Measurements from ENCODE around the gene TMED4. TPM values are rescaled to one million over a fixed set of nuclear protein-coding genes. Genes with fewer than 3 reads are reported as not detected.
A peak's percentile ranks its signal among the peaks of the same experiment; 100 is the strongest.

Gene TMED4
- polyA plus RNA-seq, 3 donors = 45.7 to 76.7 (median 49.0) TPM

GRCh38 chr7:44621750-44622103 is 39.7 kb upstream of the TMED4 start:
- H3K4me1 ChIP-seq (ENCODE audit: control insufficient read depth in 1 of 2, insufficient read depth in 2 of 2, low read length in 2 of 2) = peaks cover 35 to 67% of the 10 kb centered on the region in 2 donors
- no peak overlapping the region for H2AFZ ChIP-seq (ENCODE audit: insufficient read depth, low read depth, low read length, poor library complexity, severe bottlenecking)
- peaks cover 0 to 4% (median 0%) of the 10 kb centered on the region in 3 donors for H3K27me3 Mint-ChIP-seq (ENCODE audit: low read depth in 3 of 3)
- peak overlapping the region in 1 of 2 donors; percentile 83 for H3K4me3 Mint-ChIP-seq
- H3K4me2 ChIP-seq (replicated peaks; ENCODE audit: extremely low read depth, low read length, poor library complexity, severe bottlenecking) = peak overlapping the region; percentile 6
- intact Hi-C loops (cut with micrococcal nuclease) = no loop called here
- peak overlapping the region; percentile 97 to 100 (median 99) for H3K27ac Mint-ChIP-seq
- TF ChIP-seq CTCF (IDR thresholded peaks at IDR 0.05) = no peak
- WGBS (ENCODE audit: insufficient coverage) = 100% methylated on average over 2 of the region's 5 CpGs
- peak overlapping the region; percentile 97 to 98 for H3K27ac ChIP-seq (ENCODE audit: low read depth in 1 of 2, low read length in 2 of 2)
- peaks cover 61 to 63% of the 10 kb centered on the region in 2 donors for H3K36me3 Mint-ChIP-seq
- DNase-seq = no peak
- peak overlapping the region in 1 of 3 experiments; percentile 8 for H3K4me3 ChIP-seq (replicated peaks in 1 of 3; ENCODE audit: low read depth in 2 of 3, low read length in 3 of 3)
- peaks cover 97% of the 10 kb centered on the region for H3K79me2 ChIP-seq (ENCODE audit: insufficient read depth, low read length)
- H3K4me1 Mint-ChIP-seq = peaks cover 64% of the 10 kb centered on the region
- peaks cover 0 to 3% of the 10 kb centered on the region in 2 donors for H3K9me3 ChIP-seq (replicated peaks in 1 of 2; ENCODE audit: control insufficient read depth in 1 of 2, insufficient read depth in 1 of 2, low read length in 2 of 2)
- no peaks in the 10 kb centered on the region for H3K27me3 ChIP-seq (ENCODE audit: control insufficient read depth in 2 of 2, insufficient read depth in 2 of 2, low read length in 2 of 2)
- H4K20me1 ChIP-seq (ENCODE audit: insufficient read depth, low read length) = no peaks in the 10 kb centered on the region
- H3K9ac ChIP-seq (ENCODE audit: insufficient read depth, low read length, poor library complexity, severe bottlenecking) = peak overlapping the region; percentile 72
- H3K36me3 ChIP-seq (replicated peaks in 1 of 2; ENCODE audit: control insufficient read depth in 1 of 2, insufficient read depth in 2 of 2, low read length in 2 of 2) = peaks cover 32 to 47% of the 10 kb centered on the region in 2 donors
- peaks cover 3 to 8% (median 5%) of the 10 kb centered on the region in 7 donors for H3K9me3 Mint-ChIP-seq

DNA sequence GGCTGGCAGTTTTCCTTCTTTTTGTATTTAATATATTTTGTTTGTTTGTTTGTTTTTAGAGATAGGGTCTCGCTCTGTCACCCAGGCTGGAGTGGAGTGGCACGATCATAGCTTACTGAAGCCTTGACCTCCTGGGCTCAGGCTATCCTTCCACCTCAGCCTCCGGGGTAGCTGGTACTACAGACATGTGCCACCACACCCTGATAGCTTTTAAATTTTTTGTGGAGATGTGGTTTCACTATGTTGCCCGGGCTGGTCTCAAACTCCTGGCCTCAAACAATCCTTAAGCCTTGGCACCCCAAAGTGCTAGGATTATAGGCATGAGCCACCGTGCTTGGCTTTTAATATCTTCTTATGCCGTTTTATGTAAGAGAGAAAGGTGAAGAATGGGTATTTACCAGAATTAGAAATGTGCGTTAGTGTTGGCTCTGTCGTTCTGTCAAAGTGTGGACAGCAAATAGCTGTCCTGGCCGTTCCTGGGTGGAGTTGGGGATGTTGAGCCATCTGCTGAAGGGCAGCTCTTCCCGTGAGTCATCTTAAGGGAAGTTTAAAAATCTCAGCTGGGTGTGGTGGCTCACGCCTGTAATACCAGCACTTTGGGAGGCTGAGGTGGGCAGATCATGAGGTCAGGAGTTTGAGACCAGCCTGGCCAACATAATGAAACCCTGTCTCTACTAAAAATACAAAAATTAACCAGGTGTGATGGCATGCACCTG is 39.2 kb upstream of the TMED4 start:
- H3K9me3 ChIP-seq (replicated peaks in 1 of 2; ENCODE audit: control insufficient read depth in 1 of 2, insufficient read depth in 1 of 2, low read length in 2 of 2) = peaks cover 0 to 3% of the 10 kb centered on the region in 2 donors
- H3K27ac ChIP-seq (ENCODE audit: low read depth in 1 of 2, low read length in 2 of 2) = peak overlapping the region; percentile 97 to 98
- H3K4me1 ChIP-seq (ENCODE audit: control insufficient read depth in 1 of 2, insufficient read depth in 2 of 2, low read length in 2 of 2) = peaks cover 36 to 68% of the 10 kb centered on the region in 2 donors
- WGBS (ENCODE audit: insufficient coverage) = 19% methylated on average over 4 of the region's 11 CpGs
- peak overlapping the region; percentile 72 for H3K9ac ChIP-seq (ENCODE audit: insufficient read depth, low read length, poor library complexity, severe bottlenecking)
- H4K20me1 ChIP-seq (ENCODE audit: insufficient read depth, low read length) = no peaks in the 10 kb centered on the region
- intact Hi-C loops (cut with micrococcal nuclease) = no loop called here
- Mint-ChIP-seq H3K4me1 (peaks cover 65% of the 10 kb centered on the region), H3K36me3 (peaks cover 56 to 57% of the 10 kb centered on the region in 2 donors), H3K27ac (peak overlapping the region; percentile 97 to 100 (median 99)), H3K9me3 (peaks cover 3 to 8% (median 5%) of the 10 kb centered on the region in 7 donors), H3K4me3 (peak overlapping the region; percentile 74 to 83), H3K27me3 (ENCODE audit: low read depth in 3 of 3) (peaks cover 0 to 4% (median 0%) of the 10 kb centered on the region in 3 donors)
- peak; percentile 89 to 94 (median 92) for DNase-seq
- H3K36me3 ChIP-seq (replicated peaks in 1 of 2; ENCODE audit: control insufficient read depth in 1 of 2, insufficient read depth in 2 of 2, low read length in 2 of 2) = peaks cover 27 to 42% of the 10 kb centered on the region in 2 donors
- H2AFZ ChIP-seq (ENCODE audit: insufficient read depth, low read depth, low read length, poor library complexity, severe bottlenecking) = no peak overlapping the region
- peak overlapping the region; percentile 3 to 59 (median 13) for H3K4me3 ChIP-seq (replicated peaks in 1 of 3; ENCODE audit: low read depth in 2 of 3, low read length in 3 of 3)
- H3K27me3 ChIP-seq (ENCODE audit: control insufficient read depth in 2 of 2, insufficient read depth in 2 of 2, low read length in 2 of 2) = no peaks in the 10 kb centered on the region
- TF ChIP-seq CTCF (IDR thresholded peaks at IDR 0.05) = no peak
- H3K79me2 ChIP-seq (ENCODE audit: insufficient read depth, low read length) = peaks cover 96% of the 10 kb centered on the region
- H3K4me2 ChIP-seq (replicated peaks; ENCODE audit: extremely low read depth, low read length, poor library complexity, severe bottlenecking) = peak overlapping the region; percentile 60

Data from CD14-positive monocyte (primary cell).